ENCODE results near the gene RUSC1. TPM values are rescaled to one million over a fixed set of nuclear protein-coding genes. Genes with fewer than 3 reads are reported as not detected.
A peak's percentile ranks its signal among the peaks of the same experiment; 100 is the strongest.

Gene RUSC1
- total RNA-seq, 2 donors from 2014 or later: 68.4 to 113 TPM

DNA sequence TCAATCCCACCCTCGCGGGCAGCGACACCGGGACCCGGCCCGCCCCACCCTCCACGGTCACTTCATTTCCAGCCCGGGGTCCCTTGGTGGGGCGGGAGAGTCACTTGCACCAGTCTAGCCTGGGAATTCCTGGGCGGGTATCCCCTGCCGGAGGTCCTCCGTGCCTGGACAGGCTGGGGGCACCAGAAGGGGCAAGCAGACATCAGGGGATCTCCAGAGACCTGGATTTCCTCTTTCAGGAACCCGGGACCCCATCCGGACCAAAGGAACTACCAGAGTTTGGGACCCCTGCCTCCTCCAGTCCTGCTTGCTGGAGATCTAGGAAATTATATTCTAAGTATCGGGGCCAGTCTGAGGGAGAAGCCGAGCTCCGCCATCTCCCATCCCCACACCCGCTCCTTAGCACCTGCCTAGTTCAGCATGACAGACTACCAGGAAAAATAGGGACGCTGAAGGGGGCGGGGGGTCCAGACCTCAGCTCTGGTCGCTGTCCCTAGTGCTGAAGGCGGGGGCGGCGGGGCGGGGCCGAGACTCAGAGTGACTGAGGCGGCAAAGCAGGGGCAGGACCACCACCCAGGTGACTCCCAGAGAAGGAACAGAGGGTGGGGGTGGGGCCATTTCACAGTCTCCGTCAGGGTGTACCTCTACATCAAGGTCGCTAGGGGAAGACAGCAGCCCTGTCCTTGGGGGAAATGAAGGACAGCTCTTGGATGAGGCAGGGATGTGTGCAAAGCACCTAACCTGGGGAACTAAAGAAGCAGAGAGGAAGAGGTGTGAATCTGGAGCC is 42.6 kb upstream of the RUSC1 start:
- peak overlapping the region; percentile 81 for H3K4me3 ChIP-seq
- H3K36me3 ChIP-seq: no peaks in the 10 kb centered on the region
- peak; percentile 78 for DNase-seq
- H3K4me1 ChIP-seq: no peaks in the 10 kb centered on the region
- peak overlapping the region; percentile 72 for H3K27ac ChIP-seq
- TF ChIP-seq, protein P1, sequence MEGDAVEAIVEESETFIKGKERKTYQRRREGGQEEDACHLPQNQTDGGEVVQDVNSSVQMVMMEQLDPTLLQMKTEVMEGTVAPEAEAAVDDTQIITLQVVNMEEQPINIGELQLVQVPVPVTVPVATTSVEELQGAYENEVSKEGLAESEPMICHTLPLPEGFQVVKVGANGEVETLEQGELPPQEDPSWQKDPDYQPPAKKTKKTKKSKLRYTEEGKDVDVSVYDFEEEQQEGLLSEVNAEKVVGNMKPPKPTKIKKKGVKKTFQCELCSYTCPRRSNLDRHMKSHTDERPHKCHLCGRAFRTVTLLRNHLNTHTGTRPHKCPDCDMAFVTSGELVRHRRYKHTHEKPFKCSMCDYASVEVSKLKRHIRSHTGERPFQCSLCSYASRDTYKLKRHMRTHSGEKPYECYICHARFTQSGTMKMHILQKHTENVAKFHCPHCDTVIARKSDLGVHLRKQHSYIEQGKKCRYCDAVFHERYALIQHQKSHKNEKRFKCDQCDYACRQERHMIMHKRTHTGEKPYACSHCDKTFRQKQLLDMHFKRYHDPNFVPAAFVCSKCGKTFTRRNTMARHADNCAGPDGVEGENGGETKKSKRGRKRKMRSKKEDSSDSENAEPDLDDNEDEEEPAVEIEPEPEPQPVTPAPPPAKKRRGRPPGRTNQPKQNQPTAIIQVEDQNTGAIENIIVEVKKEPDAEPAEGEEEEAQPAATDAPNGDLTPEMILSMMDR (IDR thresholded peaks at IDR 0.05): peak; percentile 39
- intact Hi-C loops (cut with DNase I): loop anchor here (5.0 kb wide), 1 partner anchor 44 kb away; the partner anchor contains the start of gene RUSC1
- H3K9ac ChIP-seq (ENCODE audit: low read depth in 2 of 2, low read length in 2 of 2): peak overlapping the region; percentile 70 to 77
- H3K9me3 ChIP-seq: no peaks in the 10 kb centered on the region
- no peaks in the 10 kb centered on the region for H3K27me3 ChIP-seq

DNA sequence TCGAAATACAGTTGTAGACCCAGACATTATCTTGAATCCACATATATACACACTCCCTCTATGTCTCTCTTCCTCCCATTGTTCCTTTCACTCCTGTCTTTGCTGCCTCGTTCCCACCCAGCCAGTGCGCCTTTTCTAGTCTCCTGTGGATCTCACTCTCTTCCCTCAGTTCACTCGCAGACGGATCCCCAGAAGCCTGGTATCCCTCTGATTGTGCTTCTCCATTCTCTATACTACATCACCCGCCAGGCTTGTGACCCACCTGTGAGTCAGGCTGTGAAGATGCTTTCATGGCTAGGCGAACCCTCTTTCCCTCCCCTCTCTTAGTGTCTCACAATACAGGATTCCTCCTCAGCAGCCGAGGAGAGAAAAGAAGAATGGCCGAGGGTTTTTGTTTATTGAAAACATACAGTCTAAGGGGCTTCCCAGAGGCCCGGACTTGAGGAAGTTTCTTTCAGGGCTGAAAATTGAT is 42.0 kb upstream of the RUSC1 start:
- no peak for DNase-seq
- TF ChIP-seq, protein P1 (IDR thresholded peaks at IDR 0.05): no peak
- no peak overlapping the region for H3K27ac ChIP-seq
- no peaks in the 10 kb centered on the region for H3K4me1 ChIP-seq
- H3K4me3 ChIP-seq: peak overlapping the region; percentile 81
- H3K9ac ChIP-seq (ENCODE audit: low read depth in 2 of 2, low read length in 2 of 2): peak overlapping the region in 1 of 2 donors; percentile 77
- H3K9me3 ChIP-seq: no peaks in the 10 kb centered on the region
- H3K36me3 ChIP-seq: no peaks in the 10 kb centered on the region
- H3K27me3 ChIP-seq: no peaks in the 10 kb centered on the region
- intact Hi-C loops (cut with DNase I): loop anchor here (5.0 kb wide), 1 partner anchor 44 kb away; the partner anchor contains the start of gene RUSC1

DNA sequence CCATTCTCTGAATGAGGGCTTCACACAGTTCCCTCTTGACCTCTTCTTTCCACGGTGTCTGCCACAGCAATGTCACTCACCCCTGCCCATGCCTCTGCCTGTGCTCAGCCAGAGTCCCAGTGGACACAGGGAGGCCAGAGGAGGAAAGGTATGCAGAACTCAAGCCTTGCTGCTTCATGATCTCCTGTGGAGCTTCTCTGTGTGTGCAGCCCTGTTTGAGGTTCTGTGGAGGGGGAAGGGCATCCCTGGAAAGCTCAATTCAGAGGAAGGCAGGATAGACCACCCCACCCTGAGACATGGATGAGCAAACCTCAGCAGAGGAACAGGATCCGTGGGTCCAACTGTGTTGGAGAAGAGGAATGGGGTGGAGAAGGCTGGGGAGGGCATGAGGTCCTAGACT is 41.4 kb upstream of the RUSC1 start:
- no peak overlapping the region for H3K4me3 ChIP-seq
- TF ChIP-seq, protein P1 (IDR thresholded peaks at IDR 0.05): no peak

DNA sequence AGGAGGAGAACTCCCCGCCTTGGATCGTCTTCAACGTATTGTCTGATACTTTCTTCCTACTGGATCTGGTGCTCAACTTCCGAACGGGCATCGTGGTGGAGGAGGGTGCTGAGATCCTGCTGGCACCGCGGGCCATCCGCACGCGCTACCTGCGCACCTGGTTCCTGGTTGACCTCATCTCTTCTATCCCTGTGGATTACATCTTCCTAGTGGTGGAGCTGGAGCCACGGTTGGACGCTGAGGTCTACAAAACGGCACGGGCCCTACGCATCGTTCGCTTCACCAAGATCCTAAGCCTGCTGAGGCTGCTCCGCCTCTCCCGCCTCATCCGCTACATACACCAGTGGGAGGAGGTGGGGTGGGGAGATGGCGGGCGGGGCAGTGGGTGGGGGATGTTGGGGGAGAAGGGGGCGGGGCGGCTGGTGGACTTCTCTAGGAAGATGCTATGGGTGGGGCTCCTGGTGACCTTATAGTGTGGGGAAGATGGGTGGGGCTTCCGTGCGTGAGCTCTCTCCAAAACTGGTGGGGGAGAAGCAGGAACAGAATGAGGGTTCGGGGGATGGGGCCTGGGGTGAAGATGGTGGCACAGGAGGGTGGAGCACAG is 38.1 kb upstream of the RUSC1 start:
- H3K27me3 ChIP-seq: no peaks in the 10 kb centered on the region
- no peak overlapping the region for H3K4me3 ChIP-seq
- H3K36me3 ChIP-seq: no peaks in the 10 kb centered on the region
- DNase-seq: no peak
- no peaks in the 10 kb centered on the region for H3K9me3 ChIP-seq
- intact Hi-C loops (cut with DNase I): no loop called here
- no peaks in the 10 kb centered on the region for H3K4me1 ChIP-seq
- no peak overlapping the region for H3K9ac ChIP-seq (ENCODE audit: low read depth in 2 of 2, low read length in 2 of 2)
- H3K27ac ChIP-seq: no peak overlapping the region
- TF ChIP-seq, protein P1 (IDR thresholded peaks at IDR 0.05): no peak

More for the DNA sequence above, 41.4 kb upstream of the RUSC1 start:
- no peak overlapping the region for H3K27ac ChIP-seq
- no peaks in the 10 kb centered on the region for H3K9me3 ChIP-seq
- H3K4me1 ChIP-seq: no peaks in the 10 kb centered on the region
- no peak overlapping the region for H3K9ac ChIP-seq (ENCODE audit: low read depth in 2 of 2, low read length in 2 of 2)
- intact Hi-C loops (cut with DNase I): loop anchor here (5.0 kb wide), 1 partner anchor 43 kb away; the partner anchor contains the start of gene RUSC1
- H3K27me3 ChIP-seq: no peaks in the 10 kb centered on the region
- H3K36me3 ChIP-seq: no peaks in the 10 kb centered on the region
- no peak for DNase-seq

DNA sequence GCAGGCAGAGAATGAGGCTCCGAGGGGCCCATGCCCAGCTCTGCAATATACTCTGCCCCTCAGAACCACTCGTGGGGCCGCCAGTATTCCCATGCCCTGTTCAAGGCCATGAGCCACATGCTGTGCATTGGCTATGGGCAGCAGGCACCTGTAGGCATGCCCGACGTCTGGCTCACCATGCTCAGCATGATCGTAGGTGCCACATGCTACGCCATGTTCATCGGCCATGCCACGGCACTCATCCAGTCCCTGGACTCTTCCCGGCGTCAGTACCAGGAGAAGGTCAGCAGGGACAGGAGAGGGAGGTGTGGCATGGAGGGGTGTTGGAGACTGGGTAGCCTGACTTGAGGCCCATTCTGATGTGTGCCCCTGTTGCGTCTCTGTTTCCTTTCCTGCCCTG is 36.2 kb upstream of the RUSC1 start:
- no peak for DNase-seq
- TF ChIP-seq, protein P1 (IDR thresholded peaks at IDR 0.05): no peak

More for the DNA sequence above, 36.2 kb upstream of the RUSC1 start:
- no peaks in the 10 kb centered on the region for H3K9me3 ChIP-seq
- no peak overlapping the region for H3K4me3 ChIP-seq
- H3K36me3 ChIP-seq: no peaks in the 10 kb centered on the region
- H3K27ac ChIP-seq: no peak overlapping the region
- no peak overlapping the region for H3K9ac ChIP-seq (ENCODE audit: low read depth in 2 of 2, low read length in 2 of 2)
- H3K27me3 ChIP-seq: no peaks in the 10 kb centered on the region
- H3K4me1 ChIP-seq: no peaks in the 10 kb centered on the region
- intact Hi-C loops (cut with DNase I): no loop called here

All from colonic mucosa (tissue), 4 donors.